ENCODE data around the gene TRIM43.
"Not testable (repeated sequence)": the region's sequence is repeated elsewhere in the genome, so short reads cannot be mapped to it uniquely, and the experiment has no call there.

The TRIM43 gene

DNA sequence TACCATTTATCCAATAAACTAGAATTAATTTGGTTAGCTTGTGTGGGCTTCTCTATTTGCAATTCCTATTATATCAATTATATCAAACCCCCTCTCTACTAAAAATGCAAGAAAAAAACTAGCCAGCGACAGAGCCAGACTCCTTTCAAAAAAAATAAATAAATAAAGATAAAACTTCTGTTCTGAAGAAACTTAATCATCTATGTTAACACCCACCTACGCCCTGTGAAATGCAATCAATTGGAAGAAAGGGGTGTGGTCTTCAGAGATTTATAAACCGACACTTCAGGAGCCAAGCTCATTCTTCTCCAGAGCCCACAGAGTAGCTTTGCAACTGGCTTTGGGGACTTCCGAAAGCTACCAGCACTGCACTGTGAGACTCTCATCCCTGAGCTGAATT, at the start of gene TRIM43:
TRIM43 (plus strand) TSS at position 301 of the 400 bp plus-strand sequence. CDS start 2,023 bp downstream, outside the sequence.
- FAIRE-seq: not testable (repeated sequence)

DNA sequence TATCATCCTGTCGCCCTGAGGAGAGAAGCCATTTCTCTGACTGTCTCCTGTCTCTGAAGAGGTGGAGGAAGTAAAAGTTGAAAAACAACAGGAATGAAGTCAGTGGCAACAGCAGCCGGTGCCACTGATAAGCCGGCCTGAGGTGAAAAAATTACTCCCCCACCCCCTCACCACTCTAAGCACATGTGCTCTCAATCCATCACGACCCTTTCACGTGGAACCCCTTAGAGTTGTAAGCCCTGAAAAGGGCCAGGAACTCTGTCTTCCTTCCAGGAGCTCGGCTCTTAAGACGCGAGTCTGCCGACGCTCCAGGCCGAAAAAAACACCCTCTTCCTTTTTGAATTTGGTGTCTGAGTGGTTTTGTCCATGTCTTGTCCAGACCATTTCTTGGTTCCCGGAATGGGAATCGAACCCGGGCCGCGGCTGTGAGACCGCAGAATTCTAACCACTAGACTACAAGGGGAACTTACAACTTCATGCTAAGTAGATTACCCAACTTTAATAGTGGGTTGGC, 40.7 kb upstream of the TRIM43 start:
- no peak for FAIRE-seq

DNA sequence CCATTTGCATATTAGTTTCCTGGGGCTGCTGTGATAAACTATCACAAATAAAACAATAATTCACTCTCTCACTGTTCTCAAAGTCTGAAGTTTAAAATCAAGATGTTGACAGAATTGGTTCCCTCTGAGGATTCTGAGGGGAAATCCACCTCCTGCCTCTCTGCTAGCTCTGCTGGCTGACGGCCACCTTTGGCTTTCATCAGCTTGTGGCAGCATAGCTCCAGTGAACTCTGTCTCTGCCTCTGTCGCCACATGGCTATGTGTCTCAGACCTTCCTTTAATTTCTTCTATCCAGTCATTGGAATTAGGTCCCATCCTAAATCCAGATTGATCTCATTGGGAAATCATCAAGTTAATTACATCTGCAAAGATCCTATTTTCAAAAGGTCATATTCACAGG, 38.9 kb upstream of the TRIM43 start:
- no peak for FAIRE-seq

DNA sequence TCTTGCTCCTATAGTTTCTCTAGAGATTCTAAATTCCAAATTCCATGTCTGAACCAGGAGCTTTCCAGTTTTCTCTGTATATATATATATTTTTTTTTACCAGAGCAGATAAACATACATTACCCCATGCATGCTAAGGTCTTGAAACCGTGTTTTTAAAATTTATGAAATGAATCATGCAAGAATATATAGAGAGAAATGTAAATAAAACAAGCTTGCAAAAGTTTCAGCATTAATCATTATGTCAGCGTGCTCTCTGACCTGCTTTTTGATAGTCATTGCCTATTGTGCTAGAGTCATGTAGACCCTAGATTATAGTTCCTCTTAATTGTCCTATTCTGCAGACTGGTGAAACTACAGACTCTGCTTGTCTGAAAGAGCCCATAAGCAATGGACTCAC, 22.6 kb upstream of the TRIM43 start:
- no peak for FAIRE-seq

DNA sequence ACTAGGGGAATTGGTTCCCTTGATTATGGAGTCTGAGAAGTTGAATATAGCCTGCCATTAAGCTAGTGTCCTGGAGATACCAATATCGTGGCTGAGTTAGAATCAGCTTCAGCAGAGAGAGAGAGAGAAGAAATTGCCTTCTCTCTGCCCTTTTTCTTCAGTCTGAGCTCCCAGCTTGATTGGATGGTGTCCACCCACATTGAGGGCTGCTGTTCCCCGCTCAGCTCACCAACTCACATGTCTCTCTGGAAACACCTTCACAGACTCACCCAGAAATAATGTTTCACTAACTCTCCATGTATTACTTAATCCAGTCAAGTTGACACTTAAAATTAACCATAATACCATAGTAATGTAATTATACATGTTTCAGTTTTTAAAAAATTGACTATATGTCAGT, 17.9 kb upstream of the TRIM43 start:
- no peak for FAIRE-seq

DNA sequence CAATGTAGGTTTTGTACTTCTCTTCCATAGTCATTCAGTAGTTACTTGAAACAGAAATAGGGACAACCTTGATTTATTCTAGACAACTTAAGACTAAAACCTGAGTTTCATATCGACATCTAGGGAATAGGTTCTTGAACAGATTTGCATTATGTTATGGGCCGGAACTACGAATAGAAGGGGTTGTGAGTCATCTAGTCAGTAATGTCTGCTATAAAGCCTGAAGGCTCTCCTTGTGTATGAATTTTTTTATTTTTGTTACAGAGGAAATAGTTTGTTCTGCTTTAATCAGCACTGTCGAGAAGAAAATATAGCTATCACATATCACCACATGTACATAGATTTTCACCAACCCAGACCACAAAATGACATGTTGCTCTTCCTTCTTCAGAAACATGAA, 17.3 kb upstream of the TRIM43 start:
- no peak for FAIRE-seq

DNA sequence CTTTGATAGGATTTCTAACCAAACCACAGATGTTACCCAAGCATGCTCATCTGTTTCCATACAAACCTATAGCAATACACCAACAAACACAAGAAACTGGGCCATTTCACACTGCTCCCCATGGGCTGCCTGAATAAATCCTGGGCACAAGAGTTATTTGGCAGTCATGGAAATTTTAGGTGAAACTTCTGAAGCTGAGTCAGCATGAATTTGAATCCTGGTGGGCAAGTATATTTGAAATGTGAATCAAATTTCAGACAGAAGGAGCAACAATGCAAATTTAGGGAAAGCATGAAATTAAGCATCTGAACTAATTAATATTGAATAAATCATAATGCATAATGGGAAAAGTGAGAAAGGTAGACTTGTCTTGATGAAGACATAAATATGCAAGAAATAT, 15.9 kb upstream of the TRIM43 start:
- FAIRE-seq: no peak

DNA sequence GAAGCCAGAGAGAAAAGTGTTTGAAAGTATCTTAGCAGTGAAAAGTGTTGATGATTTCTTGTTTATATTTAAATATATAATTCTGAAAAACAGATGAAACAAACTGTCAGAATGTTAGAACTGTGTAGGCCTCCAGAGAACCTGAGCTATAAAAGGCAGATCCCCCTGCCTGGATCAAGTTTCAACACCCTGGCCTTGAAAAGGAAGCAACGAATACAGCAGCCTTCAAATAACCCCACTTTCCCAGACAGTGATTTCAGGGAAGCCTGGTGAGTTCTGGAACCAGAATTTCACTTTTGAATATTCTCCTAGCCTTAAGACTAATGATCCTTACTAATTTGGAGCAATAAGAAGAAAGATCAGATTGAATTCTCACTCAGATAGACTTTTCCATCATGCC, 13.3 kb upstream of the TRIM43 start:
- no peak for FAIRE-seq

DNA sequence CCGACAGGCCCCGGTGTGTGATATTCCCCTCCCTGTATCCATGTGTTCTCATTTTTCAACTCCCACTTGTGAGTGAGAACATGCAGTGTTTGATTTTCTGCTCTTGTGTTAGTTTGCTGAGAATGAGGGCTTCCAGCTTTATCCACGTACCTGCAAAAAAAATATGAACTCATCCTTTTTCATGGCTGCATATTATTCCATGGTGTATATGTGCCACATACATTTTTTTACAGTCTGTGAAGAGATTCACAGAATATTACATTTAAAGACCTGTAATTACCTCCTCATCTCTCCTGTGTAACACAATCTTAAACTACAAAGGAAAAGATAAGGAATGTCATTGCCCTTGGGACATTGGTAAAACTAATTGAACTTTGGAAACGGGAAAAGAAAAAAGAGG, 8.3 kb upstream of the TRIM43 start:
- not testable (repeated sequence) for FAIRE-seq

DNA sequence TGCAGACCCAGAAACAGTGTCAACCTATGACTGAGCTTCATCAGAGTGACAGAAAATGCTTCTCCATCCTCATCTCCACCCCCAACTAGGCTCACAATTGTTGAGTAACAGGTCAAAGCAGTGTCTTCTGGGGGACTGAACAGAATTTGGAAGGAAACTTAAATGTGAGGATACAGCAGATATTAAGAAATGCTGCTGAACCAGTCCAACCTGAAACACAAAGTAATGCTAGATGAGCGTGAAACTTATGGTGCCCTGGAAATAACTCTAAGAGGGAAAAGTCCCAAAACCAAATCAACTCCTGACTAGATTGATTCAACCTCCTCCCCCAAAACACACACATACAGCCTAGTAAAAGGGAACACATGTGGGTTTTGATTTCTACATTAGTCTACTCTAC, 7.5 kb upstream of the TRIM43 start:
- not testable (repeated sequence) for FAIRE-seq

DNA sequence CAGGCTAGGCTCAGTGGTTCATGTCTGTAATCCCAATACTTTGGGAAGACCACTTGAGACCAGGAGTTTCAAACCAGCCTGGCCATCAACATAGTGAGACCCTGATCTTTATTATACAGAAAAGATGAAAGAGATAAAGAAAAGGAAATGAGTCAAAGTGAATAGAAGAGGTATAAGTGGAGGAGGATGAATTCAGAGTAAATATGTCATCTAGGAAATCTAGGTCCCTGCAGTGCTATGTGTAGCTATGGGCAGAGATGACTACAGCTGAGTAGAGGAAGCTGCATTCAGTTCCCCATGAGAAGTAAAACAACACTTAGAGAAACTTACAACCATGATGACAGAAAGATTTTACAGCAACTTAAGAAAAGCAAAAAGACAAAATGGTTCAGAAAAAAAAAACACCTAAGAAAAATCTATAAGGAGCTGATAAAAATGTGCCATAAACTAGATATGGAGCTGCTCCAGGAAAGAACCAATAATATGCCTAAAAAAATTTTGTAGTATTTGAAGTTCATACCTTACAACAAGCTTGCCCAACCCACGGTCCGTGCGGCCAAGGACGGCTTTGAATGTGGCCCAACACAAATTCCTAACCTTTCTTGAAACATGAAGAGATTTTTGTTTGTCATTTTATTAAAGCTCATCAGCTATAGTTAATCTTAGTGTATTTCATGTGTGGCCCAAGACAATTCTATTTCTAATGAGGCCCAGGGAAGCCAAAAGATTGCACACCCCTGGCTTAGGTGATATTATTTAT, 1.8 kb upstream of the TRIM43 start:
- FAIRE-seq: not testable (repeated sequence)

DNA sequence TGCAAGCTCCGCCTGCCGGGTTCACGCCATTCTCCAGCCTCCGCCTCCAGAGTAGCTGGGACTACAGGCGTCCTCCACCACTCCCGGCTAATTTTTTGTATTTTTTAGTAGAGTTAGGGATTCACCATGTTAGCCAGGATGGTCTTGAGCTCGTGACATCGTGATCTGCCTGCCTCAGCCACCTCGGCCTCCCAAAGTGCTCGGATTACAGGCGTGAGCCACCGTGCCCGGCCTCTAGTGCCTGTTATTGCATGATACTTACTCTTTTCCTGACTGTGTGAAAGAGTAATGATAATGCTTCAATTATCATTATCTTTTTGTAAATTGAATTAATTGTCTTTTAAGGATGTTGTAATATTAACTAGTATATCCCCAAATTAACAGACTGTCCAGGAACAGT, 1.2 kb downstream of the TRIM43 start:
- FAIRE-seq: not testable (repeated sequence)

DNA sequence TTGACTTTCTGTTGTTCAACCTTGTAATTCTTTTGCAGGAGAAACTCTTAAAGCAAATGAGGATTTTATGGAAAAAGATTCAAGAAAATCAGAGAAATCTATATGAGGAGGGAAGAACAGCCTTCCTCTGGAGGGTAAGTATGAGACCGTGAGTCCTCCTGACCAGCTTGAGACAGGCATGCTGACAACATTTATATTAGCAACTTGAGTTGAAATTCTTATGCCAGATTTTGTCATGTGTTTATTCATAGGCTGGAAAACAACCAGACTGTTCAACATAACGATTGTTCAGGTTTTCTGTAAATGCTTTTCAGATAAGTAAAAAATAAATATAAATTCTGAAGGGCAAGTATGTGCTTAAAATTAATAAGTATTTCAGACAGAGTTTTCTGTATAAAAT, 3.2 kb downstream of the TRIM43 start:
- FAIRE-seq: not testable (repeated sequence)

DNA sequence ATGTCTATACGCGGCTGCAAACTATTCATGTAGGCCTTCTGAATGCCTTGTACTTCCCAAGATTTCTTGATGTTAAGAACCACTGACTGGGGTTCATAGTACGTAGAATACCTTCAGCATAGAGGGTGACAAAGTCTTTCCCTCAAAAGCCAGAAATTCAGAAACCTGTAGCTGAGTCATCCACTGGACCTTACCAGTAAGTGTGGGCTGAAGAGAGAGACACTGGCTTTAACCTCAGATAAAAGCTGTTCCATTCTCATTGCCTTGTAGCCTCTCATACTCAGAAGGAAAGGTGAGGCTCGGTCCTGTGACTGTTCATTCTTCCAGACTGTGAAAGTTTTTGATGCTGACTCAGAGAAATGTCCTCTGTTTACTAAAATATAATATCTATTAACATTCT, 9.5 kb downstream of the TRIM43 start:
- FAIRE-seq: not testable (repeated sequence)

DNA sequence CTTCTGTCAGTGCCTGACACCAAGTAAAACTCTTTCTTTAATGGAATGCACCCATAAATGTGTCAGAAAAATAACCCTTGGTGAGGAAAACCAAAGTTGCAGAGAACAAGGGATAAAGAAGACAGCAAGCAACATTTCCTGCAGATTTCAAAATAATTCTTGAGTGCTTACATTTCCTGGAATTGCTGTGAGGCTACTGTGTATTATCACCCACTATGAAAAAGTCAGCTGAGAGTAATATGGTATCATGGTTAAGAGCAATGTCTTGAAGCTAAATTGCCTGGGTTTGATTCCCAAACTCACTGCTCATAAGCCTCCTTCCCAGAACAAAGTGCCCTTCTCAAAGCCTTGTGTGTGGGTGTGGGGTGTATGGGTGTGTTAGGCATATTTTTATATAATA, 10.3 kb downstream of the TRIM43 start:
- not testable (repeated sequence) for FAIRE-seq

DNA sequence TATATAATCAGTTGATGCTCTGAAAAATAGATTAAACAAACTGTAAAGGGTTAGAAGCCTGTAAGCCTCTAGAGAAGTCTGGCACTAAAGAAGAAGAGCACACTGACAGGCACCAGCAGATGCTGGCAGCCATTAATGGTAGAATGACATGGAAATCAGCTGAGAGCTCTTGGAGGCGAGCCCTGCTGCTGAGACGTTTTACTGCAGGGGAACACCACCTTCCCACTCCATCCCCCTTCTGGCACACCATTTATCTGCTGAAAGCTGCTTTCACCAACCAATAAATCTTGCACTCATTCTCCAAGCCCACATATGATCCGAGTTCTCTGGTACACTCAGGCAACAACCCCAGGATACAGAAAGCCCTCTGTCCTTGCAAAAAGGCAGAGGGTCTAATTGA, 16.6 kb downstream of the TRIM43 start:
- not testable (repeated sequence) for FAIRE-seq

DNA sequence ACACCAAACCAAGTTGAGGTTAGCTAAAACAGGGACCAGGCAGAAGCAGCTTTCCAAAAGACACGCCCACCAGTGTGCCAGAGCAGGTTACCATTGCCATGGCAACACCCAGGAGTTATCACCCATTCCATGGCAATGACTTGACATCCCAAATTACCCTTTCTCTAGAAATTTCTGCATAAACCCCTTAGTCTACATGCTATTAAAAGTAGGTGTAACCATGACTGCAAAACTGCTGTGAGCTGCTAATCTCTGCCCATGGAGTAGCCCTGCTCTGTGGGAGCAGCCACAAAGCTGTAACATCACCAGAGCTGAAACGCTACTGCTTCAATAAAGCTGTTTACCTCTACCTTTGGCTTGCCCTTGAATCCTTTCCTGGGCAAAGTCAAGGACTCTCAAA, 18.0 kb downstream of the TRIM43 start:
- FAIRE-seq: not testable (repeated sequence)

DNA sequence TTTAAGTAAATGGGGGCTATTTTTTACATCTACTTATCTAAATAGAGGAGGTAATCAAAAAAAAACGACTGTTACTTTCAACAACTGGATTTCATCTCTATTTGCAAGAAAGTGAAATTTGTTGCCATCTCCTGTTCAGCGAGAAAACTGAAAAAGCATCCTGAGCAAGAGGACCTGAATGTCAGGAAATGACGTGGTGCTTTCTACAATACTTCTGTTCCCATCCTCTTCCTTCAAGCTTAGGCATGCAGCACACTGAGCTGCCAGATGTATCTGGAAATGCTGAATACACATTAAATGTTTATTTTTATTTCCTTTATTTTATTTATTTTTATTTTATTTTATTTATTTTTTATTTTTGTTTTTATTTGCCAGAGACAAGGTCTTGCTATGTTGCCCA, 21.2 kb downstream of the TRIM43 start:
- not testable (repeated sequence) for FAIRE-seq

DNA sequence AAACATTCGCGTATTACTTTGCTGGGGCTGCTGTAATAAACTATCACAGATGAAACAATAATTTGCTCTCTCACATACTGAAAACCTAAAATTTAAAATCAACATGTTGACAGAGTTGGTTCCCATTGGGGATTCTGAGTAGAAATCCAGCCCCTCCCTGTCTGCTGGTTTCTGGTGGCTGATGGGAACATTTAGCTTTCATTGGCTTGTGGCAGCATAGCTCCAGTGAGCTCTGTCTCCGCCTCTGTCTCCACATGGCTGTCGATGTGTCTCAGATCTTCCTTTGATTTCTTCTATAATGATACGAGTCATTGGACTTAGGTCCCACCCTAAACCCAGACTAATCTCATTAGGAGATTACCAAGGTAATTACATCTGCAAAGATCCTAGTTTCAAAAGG, 30.9 kb downstream of the TRIM43 start:
- not testable (repeated sequence) for FAIRE-seq

DNA sequence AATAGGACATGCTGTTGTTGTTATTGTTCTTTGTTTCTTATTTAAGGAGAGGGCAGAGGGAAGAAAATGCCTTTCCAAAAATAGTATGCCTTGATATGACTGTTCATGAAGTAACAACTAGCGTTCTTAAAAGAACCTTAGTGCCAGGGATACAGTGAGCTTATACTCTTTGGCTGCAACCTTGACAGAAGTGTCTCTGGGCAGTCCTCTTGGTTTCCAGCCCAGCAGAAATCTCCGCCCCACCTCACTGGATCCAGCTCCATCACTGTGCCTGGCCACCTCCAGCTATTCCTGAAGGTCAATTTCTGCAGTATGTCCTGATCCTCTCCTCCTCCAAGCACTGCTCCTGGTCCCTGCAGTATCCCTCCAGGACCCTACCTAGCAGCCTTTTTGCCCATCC, 39.2 kb downstream of the TRIM43 start:
- not testable (repeated sequence) for FAIRE-seq

DNA sequence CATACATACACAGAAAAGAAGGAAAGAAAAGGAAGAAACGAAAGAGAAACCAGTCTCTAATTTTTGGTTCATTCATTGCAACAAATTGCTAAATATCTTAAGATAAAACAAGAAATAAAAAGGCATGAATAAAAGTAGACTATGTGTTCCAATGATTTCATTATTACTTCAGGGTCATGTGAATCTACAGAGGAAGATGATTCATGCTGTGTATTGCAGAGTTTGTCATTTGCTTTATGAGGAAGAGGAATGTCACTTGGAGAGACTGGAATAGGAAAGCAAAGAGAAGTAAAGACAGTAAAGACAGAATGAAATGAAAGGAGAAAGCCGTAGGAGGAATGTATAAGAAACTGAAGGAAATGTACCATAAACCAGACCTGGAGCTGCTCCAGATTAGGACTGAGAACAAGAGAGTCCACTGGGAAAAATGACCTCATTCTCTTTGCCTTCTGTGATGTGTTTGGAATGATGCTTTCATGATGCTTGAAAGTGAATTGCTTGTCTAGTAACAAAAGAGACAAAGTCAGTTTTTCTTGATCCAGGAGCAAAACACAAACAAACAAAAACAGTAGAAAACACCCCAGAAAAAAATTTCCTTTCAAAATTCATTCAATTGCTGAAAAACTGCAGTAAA, 41.9 kb downstream of the TRIM43 start:
- FAIRE-seq: not testable (repeated sequence)

DNA sequence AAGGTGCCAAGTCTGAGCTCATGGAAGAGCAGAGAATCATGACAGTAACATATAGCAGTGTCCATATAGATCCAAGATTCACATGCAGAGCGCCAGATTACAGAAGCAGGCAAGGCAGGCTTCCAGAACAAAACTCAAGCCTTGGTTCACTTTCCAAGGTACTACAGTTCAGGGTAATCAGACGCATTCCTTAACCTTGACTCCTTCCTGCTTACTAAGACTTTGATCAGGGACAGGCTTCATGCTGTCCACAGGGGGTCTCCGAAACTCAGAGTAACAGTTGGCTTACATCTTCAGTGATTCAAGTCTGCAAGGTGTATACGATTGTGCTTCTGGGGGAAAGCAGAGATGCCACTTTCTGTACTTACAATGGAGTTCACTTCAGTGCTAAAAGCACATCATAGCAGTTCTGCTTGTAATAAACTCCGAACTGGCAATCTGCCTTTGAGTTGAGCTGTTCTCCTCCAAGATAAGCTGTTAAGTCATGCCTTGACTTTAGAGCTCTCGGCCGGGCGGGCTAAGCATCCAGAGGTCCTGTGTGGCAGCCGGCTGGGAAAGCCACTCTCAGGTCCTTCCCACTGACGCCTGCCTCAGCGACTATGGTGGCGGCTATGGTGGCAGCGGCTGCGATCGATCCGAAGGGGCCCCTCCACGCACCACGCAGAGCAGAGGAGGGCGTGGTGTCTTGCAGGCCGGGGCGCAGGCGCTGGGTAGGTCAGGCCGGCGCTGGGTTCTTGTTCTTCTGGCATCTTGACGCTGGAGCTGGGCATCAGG, 48.9 kb downstream of the TRIM43 start:
- FAIRE-seq: not testable (repeated sequence)

DNA sequence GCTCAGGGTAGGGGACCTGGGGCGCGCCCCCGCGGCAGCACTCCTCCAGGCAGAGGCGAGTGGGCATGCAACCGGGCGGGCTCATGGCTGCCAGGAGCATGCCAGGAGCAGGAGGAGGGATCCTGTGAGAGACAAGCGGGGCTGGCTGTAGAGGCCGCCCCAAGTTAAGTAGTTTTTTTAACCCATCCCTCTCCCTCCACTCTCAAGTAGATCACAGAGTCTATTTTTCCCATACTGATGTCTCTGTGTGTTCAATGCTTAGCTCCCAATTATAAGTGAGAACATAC, 49.4 kb downstream of the TRIM43 start:
- not testable (repeated sequence) for FAIRE-seq

DNA sequence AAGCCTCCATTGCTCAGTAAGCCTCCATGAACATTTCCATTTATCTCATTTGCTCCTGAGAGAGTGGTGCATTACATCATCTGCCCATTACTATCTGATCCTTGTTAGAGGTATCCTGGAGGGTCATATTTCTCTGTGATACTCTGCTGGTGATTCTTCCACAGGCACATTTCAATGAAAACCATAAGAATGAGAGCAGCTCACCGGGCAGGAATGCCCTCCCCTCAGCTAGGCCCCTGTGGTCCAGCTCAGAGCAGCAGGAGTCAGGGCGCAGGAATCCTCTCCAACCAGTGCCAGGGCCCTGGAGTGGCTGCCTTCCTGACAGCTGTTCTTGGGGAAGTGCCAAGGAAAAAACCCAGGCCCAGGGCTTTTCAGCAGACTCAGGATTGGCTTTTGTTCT, 50.0 kb downstream of the TRIM43 start:
- not testable (repeated sequence) for FAIRE-seq
